ENCODE measurements around the gene BRD1.

The BRD1 gene

DNA sequence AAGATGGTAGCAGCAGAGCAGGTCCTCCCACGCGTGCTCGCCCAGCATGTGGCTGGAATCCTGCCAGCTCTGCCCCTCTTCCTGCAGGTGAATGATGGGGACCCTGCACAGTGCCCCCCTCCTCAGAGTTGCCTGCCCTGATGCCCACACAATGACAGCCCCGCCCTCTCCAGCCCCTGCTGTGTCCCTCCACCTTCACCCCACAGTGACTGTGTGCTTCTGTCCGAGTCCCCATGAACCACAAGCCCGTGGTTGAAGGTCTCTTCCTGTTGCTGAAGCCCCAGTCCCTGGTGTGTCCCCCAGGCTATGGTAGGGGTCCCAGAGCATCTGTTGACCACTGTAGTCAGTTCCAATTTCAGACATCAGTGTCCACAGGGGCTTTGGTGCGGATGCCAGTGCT, 71.0 kb downstream of the BRD1 start:
- Histone ChIP-seq H3K27ac (no peak overlapping the region), H3K4me3 (no peak overlapping the region), H3K9me3 (no peaks in the 10 kb centered on the region), H3K36me3 (no peaks in the 10 kb centered on the region), H3K27me3 (peaks cover 0 to 32% of the 10 kb centered on the region in 2 donors), H3K4me1 (peaks cover 0 to 3% (median 0%) of the 10 kb centered on the region in 4 donors)
- intact Hi-C loops (cut with DNase I; ENCODE audit: low total_unique reads): no loop called here
- DNase-seq: peak in 1 of 2 donors; percentile 48
- TF ChIP-seq, protein P1, sequence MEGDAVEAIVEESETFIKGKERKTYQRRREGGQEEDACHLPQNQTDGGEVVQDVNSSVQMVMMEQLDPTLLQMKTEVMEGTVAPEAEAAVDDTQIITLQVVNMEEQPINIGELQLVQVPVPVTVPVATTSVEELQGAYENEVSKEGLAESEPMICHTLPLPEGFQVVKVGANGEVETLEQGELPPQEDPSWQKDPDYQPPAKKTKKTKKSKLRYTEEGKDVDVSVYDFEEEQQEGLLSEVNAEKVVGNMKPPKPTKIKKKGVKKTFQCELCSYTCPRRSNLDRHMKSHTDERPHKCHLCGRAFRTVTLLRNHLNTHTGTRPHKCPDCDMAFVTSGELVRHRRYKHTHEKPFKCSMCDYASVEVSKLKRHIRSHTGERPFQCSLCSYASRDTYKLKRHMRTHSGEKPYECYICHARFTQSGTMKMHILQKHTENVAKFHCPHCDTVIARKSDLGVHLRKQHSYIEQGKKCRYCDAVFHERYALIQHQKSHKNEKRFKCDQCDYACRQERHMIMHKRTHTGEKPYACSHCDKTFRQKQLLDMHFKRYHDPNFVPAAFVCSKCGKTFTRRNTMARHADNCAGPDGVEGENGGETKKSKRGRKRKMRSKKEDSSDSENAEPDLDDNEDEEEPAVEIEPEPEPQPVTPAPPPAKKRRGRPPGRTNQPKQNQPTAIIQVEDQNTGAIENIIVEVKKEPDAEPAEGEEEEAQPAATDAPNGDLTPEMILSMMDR (IDR thresholded peaks at IDR 0.05): no peak

GRCh38 chr22:49756201-49756600, 71.5 kb downstream of the BRD1 start:
- Histone ChIP-seq H3K4me1 (peaks cover 0 to 3% (median 0%) of the 10 kb centered on the region in 4 donors), H3K27me3 (peaks cover 0 to 36% of the 10 kb centered on the region in 2 donors), H3K27ac (no peak overlapping the region), H3K36me3 (no peaks in the 10 kb centered on the region), H3K4me3 (no peak overlapping the region), H3K9me3 (no peaks in the 10 kb centered on the region)
- intact Hi-C loops (cut with DNase I; ENCODE audit: low total_unique reads): no loop called here
- peak in 1 of 2 donors; percentile 40 for DNase-seq
- TF ChIP-seq, protein P1 (IDR thresholded peaks at IDR 0.05): no peak

- no peak for DNase-seq
- no peak overlapping the region for H3K27ac ChIP-seq
- TF ChIP-seq, protein P1 (IDR thresholded peaks at IDR 0.05): no peak
Observed at GRCh38 chr22:49755631-49756001, 72.1 kb downstream of the BRD1 start.

GRCh38 chr22:49754696-49755630, 72.7 kb downstream of the BRD1 start:
- H3K27me3 ChIP-seq: peaks cover 0 to 43% of the 10 kb centered on the region in 2 donors
- DNase-seq: peak in 1 of 2 donors; percentile 60
- TF ChIP-seq, protein P1 (IDR thresholded peaks at IDR 0.05): no peak

More at GRCh38 chr22:49755631-49756001, 72.1 kb downstream of the BRD1 start:
- Histone ChIP-seq H3K4me1 (peaks cover 0 to 3% (median 0%) of the 10 kb centered on the region in 4 donors), H3K27me3 (peaks cover 0 to 37% of the 10 kb centered on the region in 2 donors), H3K36me3 (no peaks in the 10 kb centered on the region), H3K9me3 (no peaks in the 10 kb centered on the region), H3K4me3 (no peak overlapping the region)
- intact Hi-C loops (cut with DNase I; ENCODE audit: low total_unique reads): no loop called here

DNA sequence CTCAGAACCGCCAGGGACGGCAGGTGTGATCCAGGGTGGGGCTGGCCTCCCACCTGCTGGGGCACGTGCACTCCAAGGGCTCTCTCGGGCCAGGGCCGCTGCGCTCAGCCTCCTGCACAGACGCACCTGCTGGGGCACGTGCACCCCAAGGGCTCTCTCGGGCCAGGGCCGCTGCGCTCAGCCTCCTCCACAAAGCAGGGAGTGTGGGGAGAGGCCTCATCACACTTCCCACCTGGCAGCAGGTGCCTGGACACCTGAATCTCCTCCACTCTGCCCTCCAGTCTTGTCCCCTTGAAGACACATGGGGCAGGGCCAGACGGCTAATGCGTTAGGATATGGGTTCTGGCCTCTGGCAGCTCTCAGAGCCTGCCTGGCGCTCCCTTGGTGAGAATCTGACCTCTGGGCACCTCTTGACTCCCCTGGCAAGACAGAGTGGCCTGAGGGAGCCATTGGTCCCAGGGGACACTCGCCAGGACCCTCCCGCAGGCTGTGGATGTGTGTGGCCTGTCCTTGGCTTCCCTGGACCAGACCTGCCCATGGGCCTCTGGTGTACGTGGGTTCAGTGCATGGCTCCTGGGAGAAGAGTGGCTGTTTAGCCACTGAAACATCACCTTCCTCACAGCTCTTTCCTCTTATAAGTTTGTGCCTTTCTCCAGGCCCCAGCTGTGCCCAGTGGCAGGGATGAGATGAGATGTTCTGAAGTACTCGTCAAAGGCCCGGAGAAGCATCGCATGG, 73.5 kb downstream of the BRD1 start:
- Histone ChIP-seq H3K27ac (no peak overlapping the region), H3K4me3 (no peak overlapping the region), H3K4me1 (peaks cover 0 to 3% (median 0%) of the 10 kb centered on the region in 4 donors), H3K27me3 (peaks cover 0 to 48% of the 10 kb centered on the region in 2 donors), H3K36me3 (no peaks in the 10 kb centered on the region), H3K9me3 (no peaks in the 10 kb centered on the region)
- TF ChIP-seq, protein P1 (IDR thresholded peaks at IDR 0.05): no peak
- peak in 1 of 2 donors; percentile 54 for DNase-seq
- intact Hi-C loops (cut with DNase I; ENCODE audit: low total_unique reads): no loop called here

More at GRCh38 chr22:49754696-49755630, 72.7 kb downstream of the BRD1 start:
- intact Hi-C loops (cut with DNase I; ENCODE audit: low total_unique reads): no loop called here
- Histone ChIP-seq H3K4me1 (peaks cover 0 to 3% (median 0%) of the 10 kb centered on the region in 4 donors), H3K4me3 (no peak overlapping the region), H3K36me3 (no peaks in the 10 kb centered on the region), H3K9me3 (no peaks in the 10 kb centered on the region), H3K27ac (no peak overlapping the region)
